ENCODE results near the gene IGSF3.

- TF ChIP-seq POLR2A (IDR thresholded peaks at IDR 0.05; ENCODE audit: low read depth) (no peak), CTCF (IDR thresholded peaks at IDR 0.05) (no peak)
Measured at GRCh38 chr1:116525440-116525839, 142.1 kb downstream of the IGSF3 start.
